Measurements from ENCODE around the gene FGF18. TPM values are rescaled to one million over a fixed set of nuclear protein-coding genes. Genes with fewer than 3 reads are reported as not detected.

FGF18 gene
- total and polyA plus RNA-seq, 4 donors: 0.08 TPM; not detected in 3

GRCh38 chr5:171493646-171494393 lies 74.4 kb downstream of the FGF18 start:
- Histone ChIP-seq H3K4me3 (ENCODE audit: low read depth in 1 of 3, low read length in 3 of 3) (no peak overlapping the region), H3K9me3 (ENCODE audit: control insufficient read depth in 4 of 4, low read length in 3 of 4) (no peaks in the 10 kb centered on the region), H3K4me1 (ENCODE audit: control insufficient read depth in 4 of 4, insufficient read depth in 4 of 4, low read length in 3 of 4) (no peaks in the 10 kb centered on the region), H3K36me3 (ENCODE audit: control insufficient read depth in 4 of 4, insufficient read depth in 3 of 4, low read depth in 1 of 4, low read length in 3 of 4) (no peaks in the 10 kb centered on the region), H3K9ac (ENCODE audit: low read depth in 1 of 2, low read length in 2 of 2) (no peak overlapping the region), H3K27me3 (ENCODE audit: control insufficient read depth in 4 of 4, insufficient read depth in 4 of 4, low read length in 3 of 4) (peaks cover 0 to 3% (median 0%) of the 10 kb centered on the region in 4 donors), H3K27ac (ENCODE audit: low read depth in 1 of 2, low read length in 2 of 2) (no peak overlapping the region)
- 80% methylated on average over 14 of the region's 14 CpGs for WGBS
- DNase-seq (ENCODE audit: low spot score): no peak
- TF ChIP-seq FOXA2 (IDR thresholded peaks at IDR 0.05): no peak
- TF ChIP-seq HNF4G (IDR thresholded peaks at IDR 0.05): no peak
- TF ChIP-seq GABPA (IDR thresholded peaks at IDR 0.05 in 1 of 2, conservative IDR thresholded peaks at IDR 0.05 in 1 of 2): no peak
- no peak for TF ChIP-seq TAF1 (conservative IDR thresholded peaks at IDR 0.05)
- TF ChIP-seq RAD21 (IDR thresholded peaks at IDR 0.05): no peak
- TF ChIP-seq JUND (IDR thresholded peaks at IDR 0.05): no peak

GRCh38 chr5:171494452-171495121 lies 75.1 kb downstream of the FGF18 start:
- Histone ChIP-seq H3K27ac (ENCODE audit: low read depth in 1 of 2, low read length in 2 of 2) (no peak overlapping the region), H3K4me1 (ENCODE audit: control insufficient read depth in 4 of 4, insufficient read depth in 4 of 4, low read length in 3 of 4) (no peaks in the 10 kb centered on the region), H3K9ac (ENCODE audit: low read depth in 1 of 2, low read length in 2 of 2) (no peak overlapping the region), H3K4me3 (ENCODE audit: low read depth in 1 of 3, low read length in 3 of 3) (no peak overlapping the region), H3K27me3 (ENCODE audit: control insufficient read depth in 4 of 4, insufficient read depth in 4 of 4, low read length in 3 of 4) (peaks cover 0 to 3% (median 0%) of the 10 kb centered on the region in 4 donors), H3K36me3 (ENCODE audit: control insufficient read depth in 4 of 4, insufficient read depth in 3 of 4, low read depth in 1 of 4, low read length in 3 of 4) (no peaks in the 10 kb centered on the region), H3K9me3 (ENCODE audit: control insufficient read depth in 4 of 4, low read length in 3 of 4) (no peaks in the 10 kb centered on the region)
- peak; percentile 65 for DNase-seq (ENCODE audit: low spot score)
- WGBS: 61% methylated on average over 17 of the region's 17 CpGs
- TF ChIP-seq SP1 (IDR thresholded peaks at IDR 0.05) (peak; percentile 17), JUND (IDR thresholded peaks at IDR 0.05) (peak; percentile 27 to 42), EGR1 (IDR thresholded peaks at IDR 0.05; ENCODE audit: low read depth in 2 of 2) (no peak), NR2F2 (IDR thresholded peaks at IDR 0.05) (peak; percentile 90)

DNA sequence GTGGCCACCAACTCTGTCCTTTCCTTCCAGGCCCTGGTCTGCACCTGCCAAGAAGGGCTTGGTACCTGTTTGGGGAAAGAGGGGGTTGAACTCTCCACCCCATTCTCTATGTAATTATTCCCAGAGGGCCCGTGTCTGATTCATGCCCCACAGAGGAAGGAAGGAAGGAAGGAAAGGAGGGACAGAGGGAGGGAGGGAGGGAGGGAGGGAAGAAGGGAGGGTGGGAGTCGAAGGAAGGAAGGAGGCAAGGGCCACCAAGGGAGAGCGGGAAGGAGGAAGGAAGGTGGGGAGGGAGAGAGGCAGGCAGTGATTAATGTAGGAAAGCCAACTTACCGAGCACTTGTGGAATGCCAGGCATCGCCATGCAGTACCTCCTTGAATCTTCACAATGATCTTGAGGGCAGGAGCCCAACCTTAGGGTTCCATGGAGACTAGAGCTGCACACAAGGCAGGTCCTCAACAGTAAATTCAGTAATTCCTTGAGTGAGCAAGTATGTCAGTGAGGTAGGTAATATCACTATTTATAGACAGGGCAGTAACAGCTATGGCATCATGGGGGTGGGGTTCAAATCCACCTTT lies 75.8 kb downstream of the FGF18 start:
- H3K27ac ChIP-seq (ENCODE audit: low read depth in 1 of 2, low read length in 2 of 2): no peak overlapping the region
- WGBS: 70% methylated on average over 5 of the region's 5 CpGs
- no peak overlapping the region for H3K4me3 ChIP-seq (ENCODE audit: low read depth in 1 of 3, low read length in 3 of 3)
- H3K9ac ChIP-seq (ENCODE audit: low read depth in 1 of 2, low read length in 2 of 2): no peak overlapping the region
- DNase-seq (ENCODE audit: low spot score): no peak
- H3K36me3 ChIP-seq (ENCODE audit: control insufficient read depth in 4 of 4, insufficient read depth in 3 of 4, low read depth in 1 of 4, low read length in 3 of 4): no peaks in the 10 kb centered on the region
- TF ChIP-seq FOXA1 (IDR thresholded peaks at IDR 0.05) (no peak), HNF4A (conservative IDR thresholded peaks at IDR 0.05) (no peak), RXRA (IDR thresholded peaks at IDR 0.05) (no peak), RAD21 (IDR thresholded peaks at IDR 0.05) (no peak)
- H3K4me1 ChIP-seq (ENCODE audit: control insufficient read depth in 4 of 4, insufficient read depth in 4 of 4, low read length in 3 of 4): no peaks in the 10 kb centered on the region
- H3K9me3 ChIP-seq (ENCODE audit: control insufficient read depth in 4 of 4, low read length in 3 of 4): no peaks in the 10 kb centered on the region
- peaks cover 0 to 3% (median 0%) of the 10 kb centered on the region in 4 donors for H3K27me3 ChIP-seq (ENCODE audit: control insufficient read depth in 4 of 4, insufficient read depth in 4 of 4, low read length in 3 of 4)

DNA sequence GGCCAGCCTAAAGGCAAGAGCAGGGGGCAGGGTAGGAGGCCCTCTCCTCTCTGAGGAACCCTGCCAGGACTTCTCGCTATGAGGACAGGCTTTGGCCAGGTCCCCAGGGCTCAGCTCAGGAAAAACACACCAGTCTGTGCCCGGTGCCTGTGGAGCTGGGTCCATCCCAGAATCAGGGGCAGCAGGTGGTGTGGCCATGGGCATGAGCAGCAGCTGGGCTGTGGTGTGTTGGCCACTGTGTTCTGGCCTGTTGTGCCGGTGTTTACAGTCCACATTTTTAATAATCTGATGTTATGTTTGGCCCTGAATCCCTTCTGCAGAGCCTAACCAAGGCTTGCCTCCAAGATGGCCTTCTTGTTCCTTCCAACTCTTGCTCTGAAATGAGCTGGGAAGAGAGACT lies 77.0 kb downstream of the FGF18 start:
- 85% methylated on average over 3 of the region's 3 CpGs for WGBS
- Histone ChIP-seq H3K9me3 (ENCODE audit: control insufficient read depth in 4 of 4, low read length in 3 of 4) (no peaks in the 10 kb centered on the region), H3K4me1 (ENCODE audit: control insufficient read depth in 4 of 4, insufficient read depth in 4 of 4, low read length in 3 of 4) (no peaks in the 10 kb centered on the region)

More for the DNA sequence above, 77.0 kb downstream of the FGF18 start:
- H3K36me3 ChIP-seq (ENCODE audit: control insufficient read depth in 4 of 4, insufficient read depth in 3 of 4, low read depth in 1 of 4, low read length in 3 of 4): no peaks in the 10 kb centered on the region
- peaks cover 0 to 3% (median 0%) of the 10 kb centered on the region in 4 donors for H3K27me3 ChIP-seq (ENCODE audit: control insufficient read depth in 4 of 4, insufficient read depth in 4 of 4, low read length in 3 of 4)
- no peak overlapping the region for H3K27ac ChIP-seq (ENCODE audit: low read depth in 1 of 2, low read length in 2 of 2)
- DNase-seq (ENCODE audit: low spot score): no peak
- H3K4me3 ChIP-seq (ENCODE audit: low read depth in 1 of 3, low read length in 3 of 3): no peak overlapping the region
- TF ChIP-seq SP1 (IDR thresholded peaks at IDR 0.05) (no peak), EGR1 (IDR thresholded peaks at IDR 0.05; ENCODE audit: low read depth in 2 of 2) (no peak), HNF4G (IDR thresholded peaks at IDR 0.05) (no peak), RXRA (IDR thresholded peaks at IDR 0.05) (no peak), CTCF (IDR thresholded peaks at IDR 0.05; ENCODE audit: low read depth, low read length, missing input control) (no peak), HNF4A (conservative IDR thresholded peaks at IDR 0.05) (no peak), RAD21 (IDR thresholded peaks at IDR 0.05) (no peak), FOXA2 (IDR thresholded peaks at IDR 0.05) (no peak), TAF1 (conservative IDR thresholded peaks at IDR 0.05) (no peak), FOXA1 (IDR thresholded peaks at IDR 0.05) (no peak), GABPA (IDR thresholded peaks at IDR 0.05 in 1 of 2, conservative IDR thresholded peaks at IDR 0.05 in 1 of 2) (no peak), JUND (IDR thresholded peaks at IDR 0.05) (no peak)
- TF ChIP-seq, protein P1, sequence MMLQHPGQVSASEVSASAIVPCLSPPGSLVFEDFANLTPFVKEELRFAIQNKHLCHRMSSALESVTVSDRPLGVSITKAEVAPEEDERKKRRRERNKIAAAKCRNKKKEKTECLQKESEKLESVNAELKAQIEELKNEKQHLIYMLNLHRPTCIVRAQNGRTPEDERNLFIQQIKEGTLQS (IDR thresholded peaks at IDR 0.05): no peak
- TF ChIP-seq, protein P2, sequence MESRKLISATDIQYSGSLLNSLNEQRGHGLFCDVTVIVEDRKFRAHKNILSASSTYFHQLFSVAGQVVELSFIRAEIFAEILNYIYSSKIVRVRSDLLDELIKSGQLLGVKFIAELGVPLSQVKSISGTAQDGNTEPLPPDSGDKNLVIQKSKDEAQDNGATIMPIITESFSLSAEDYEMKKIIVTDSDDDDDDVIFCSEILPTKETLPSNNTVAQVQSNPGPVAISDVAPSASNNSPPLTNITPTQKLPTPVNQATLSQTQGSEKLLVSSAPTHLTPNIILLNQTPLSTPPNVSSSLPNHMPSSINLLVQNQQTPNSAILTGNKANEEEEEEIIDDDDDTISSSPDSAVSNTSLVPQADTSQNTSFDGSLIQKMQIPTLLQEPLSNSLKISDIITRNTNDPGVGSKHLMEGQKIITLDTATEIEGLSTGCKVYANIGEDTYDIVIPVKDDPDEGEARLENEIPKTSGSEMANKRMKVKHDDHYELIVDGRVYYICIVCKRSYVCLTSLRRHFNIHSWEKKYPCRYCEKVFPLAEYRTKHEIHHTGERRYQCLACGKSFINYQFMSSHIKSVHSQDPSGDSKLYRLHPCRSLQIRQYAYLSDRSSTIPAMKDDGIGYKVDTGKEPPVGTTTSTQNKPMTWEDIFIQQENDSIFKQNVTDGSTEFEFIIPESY (IDR thresholded peaks at IDR 0.05): no peak
- H3K9ac ChIP-seq (ENCODE audit: low read depth in 1 of 2, low read length in 2 of 2): no peak overlapping the region
